Esophagus squamous epithelium (tissue), 4 donors: ENCODE results near the gene NCR1.

Experiments used
- CTCF ChIP-seq, 6 experiments: fragments of 450-650 bp in 4 of 6; fragments of 200-600 bp in 2 of 6; sonication (generic) in 2 of 6; IDR thresholded peaks; one replicate each; pipeline ENCODE4 v1.5.1; 2016 to 2019; ENCODE audit warnings: antibody characterized with exemption in 6 of 6, mild to moderate bottlenecking in 4 of 6, moderate library complexity in 4 of 6
- POLR2A ChIP-seq, 4 donors: fragments of 450-650 bp; IDR thresholded peaks; one replicate each; pipeline ENCODE4 v1.6.1; 2017; ENCODE audit warnings: antibody characterized with exemption in 4 of 4, mild to moderate bottlenecking in 4 of 4, moderate library complexity in 3 of 4

DNA sequence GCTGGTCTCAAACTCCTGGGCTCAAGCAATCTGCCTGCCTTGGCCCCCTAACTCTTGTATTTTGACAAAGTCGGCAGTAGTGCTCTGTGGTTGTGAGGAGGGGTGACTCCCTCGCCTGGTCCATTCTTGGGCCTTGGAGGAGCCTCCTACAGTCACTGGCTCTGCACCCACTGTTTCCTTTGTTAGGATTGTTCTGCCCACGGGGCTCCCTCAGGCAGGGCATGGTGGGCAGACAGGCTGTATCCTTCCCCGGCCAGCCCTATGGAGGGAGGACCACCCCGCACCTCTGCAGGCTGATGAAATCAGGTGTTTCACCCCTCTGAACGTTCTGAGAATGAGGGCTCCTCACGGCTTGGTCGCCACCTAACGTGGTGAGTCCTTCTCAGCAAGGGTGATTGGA, 22.7 kb upstream of the NCR1 start:
- TF ChIP-seq CTCF (IDR thresholded peaks at IDR 0.05) (no peak), POLR2A (IDR thresholded peaks at IDR 0.05) (no peak)
